AG09319 (cell line): ENCODE results near the gene PTGR2.

ENCODE experiments used
- DNase-seq: peaks from one replicate; pipeline ENCODE4 v3.0.0-alpha.2; 2010; ENCODE audit warnings: low read depth; ENCODE audit errors: extremely low read depth
- TF ChIP-seq, protein P1 (sequence below): IDR thresholded peaks from 2 replicates; pipeline ENCODE4 v1.5.1; 2011; ENCODE audit warnings: low read depth, mild to moderate bottlenecking, inconsistent platforms, low read length, moderate library complexity

PTGR2 gene

DNA sequence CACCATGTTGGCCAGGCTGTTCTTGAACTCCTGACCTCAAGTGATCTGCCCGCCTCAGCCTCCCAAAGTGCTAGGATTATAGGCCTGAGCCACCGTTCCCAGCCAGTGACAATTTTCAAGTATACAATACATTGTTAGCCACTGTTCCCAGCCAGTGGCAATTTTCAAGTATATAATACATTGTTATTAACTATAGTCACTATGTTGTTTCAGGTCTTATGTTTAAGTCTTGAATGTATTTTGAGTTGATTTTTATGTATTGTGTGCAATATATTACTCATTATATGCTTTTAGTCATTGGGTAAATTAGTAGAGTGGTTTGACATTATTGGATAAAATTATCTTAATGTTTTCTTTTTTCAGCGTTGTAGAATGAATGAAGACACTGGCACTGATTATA is 22.0 kb downstream of the PTGR2 start:
- no peak for DNase-seq
- TF ChIP-seq, protein P1, sequence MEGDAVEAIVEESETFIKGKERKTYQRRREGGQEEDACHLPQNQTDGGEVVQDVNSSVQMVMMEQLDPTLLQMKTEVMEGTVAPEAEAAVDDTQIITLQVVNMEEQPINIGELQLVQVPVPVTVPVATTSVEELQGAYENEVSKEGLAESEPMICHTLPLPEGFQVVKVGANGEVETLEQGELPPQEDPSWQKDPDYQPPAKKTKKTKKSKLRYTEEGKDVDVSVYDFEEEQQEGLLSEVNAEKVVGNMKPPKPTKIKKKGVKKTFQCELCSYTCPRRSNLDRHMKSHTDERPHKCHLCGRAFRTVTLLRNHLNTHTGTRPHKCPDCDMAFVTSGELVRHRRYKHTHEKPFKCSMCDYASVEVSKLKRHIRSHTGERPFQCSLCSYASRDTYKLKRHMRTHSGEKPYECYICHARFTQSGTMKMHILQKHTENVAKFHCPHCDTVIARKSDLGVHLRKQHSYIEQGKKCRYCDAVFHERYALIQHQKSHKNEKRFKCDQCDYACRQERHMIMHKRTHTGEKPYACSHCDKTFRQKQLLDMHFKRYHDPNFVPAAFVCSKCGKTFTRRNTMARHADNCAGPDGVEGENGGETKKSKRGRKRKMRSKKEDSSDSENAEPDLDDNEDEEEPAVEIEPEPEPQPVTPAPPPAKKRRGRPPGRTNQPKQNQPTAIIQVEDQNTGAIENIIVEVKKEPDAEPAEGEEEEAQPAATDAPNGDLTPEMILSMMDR: no peak

DNA sequence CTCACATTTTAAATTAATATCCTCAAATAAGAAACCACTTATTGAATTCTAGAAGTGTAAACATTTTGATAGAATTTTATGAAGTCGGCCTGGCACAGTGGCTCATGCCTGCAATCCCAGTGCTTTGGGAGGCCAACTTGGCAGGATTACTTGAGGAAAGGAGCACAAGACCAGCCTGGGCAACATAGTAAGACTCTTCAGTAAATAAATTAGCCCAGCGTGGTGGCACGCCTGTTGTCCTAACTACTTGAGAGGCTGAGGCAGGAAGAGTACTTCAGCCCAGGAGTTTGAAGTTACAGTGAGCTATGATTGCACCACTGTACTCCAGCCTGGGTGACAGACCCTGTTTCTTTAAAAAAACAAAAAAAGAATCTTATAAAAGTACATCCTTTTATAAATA is 26.2 kb downstream of the PTGR2 start:
- no peak for DNase-seq
- TF ChIP-seq, protein P1: no peak

DNA sequence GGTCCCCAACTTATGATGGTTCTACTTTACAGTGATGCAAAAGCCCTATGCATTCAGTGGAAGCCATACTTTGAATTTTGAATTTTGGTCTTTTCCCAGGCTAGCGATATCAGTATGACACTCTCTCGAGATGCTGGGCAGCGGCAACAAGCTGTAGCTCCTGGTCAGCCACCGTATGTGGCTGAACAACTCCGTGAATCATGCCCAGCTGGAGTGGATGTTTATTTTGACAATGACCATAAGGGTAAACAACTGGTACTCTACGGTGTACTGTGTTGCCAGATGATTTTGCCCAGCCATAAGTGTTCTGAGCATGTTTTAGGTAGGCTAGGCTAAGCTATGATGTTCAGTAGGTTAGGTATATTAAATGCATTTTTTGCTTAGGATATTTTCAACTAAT is 26.8 kb downstream of the PTGR2 start:
- DNase-seq: no peak

DNA sequence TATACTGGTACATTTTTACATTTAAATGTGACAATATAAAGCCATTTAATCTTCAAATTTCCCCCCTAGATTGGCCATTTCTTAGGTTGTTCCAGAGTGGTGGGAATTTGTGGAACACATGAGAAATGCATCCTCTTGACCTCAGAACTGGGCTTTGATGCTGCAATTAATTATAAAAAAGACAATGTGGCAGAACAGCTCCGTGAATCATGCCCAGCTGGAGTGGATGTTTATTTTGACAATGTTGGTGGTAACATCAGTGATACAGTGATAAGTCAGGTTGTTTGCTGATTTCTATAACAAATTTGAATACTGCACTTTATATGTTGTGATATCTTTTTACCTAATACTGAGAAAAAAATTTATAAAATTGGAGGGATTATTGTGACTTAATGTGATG is 27.4 kb downstream of the PTGR2 start:
- no peak for DNase-seq
- TF ChIP-seq, protein P1: no peak

More for the DNA sequence above, 26.8 kb downstream of the PTGR2 start:
- TF ChIP-seq, protein P1: no peak

DNA sequence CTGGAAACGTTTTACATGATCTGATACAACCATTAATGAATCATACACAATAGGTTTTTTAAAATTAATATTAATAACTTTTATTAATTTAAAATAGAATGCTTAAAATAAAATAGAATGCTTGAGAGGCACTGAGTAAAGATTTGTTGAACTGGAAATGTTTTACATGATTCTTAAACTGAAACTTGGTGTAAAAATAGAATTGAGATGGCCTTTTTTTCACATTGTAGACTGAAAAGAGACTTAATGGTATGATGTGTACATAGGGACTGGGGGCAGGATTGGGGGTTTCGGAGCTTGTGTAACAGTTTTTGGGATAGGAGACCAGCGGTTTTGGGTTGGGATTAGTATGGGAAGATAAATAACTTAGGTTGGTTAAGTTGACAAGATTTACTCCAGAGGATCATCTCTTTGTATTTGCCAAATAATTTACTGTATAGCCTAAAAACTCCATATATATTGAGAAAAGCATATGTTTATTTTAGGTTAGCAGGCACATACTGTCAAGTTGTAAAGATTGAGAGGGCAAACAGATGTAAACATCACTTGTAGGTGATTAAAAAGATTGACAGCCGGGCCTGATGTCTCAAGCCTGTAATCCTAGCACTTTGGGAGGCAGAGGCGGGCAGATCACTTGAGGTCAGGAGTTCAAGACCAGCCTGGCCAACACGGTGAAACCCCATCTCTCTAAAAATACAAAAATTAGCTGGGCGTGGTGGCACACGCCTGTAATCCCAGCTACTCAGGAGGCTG is 33.0 kb downstream of the PTGR2 start:
- TF ChIP-seq, protein P1: no peak
- no peak for DNase-seq

DNA sequence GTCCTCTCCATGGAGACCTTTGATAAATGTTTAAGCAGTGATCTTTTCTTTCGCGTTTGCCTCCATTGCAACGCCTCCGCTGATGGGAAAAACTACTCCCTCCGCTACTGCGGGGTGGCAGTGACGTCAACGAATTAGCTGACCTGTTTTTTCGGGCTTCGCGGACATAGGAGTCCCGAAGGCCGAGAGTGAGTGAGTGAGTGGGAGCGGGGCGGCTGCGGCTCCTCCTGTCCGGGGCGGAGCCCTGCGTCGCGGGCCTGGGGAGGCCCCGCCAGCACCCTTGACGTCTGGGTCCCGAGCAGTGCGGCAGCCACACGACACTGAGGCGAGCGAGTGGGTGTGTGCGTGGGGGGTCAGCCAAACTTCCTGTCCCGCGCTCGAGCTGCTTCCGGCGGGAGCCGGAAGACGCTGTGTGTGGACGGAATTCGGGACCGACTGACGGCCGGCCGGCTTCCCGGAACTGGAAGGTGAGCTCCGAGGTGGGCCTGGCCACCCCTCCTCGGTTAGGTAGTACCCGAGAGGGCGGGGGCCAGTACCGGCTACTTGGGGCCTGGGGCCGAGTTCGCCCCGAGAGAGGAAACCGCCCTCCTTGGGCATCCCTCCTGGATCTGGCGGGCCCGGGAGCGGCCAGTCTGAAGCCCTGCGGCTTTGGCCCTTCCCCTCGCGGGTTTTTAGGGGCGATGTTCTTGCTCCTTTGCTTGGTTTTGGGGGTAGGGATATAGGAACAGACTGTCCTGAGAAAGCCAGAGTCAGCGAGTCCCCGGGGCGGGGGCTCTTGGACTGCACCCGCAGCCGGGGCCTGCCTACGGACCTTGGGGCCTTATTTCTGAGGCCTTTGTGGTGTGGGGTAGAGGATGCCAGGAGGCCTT is 35.1 kb downstream of the PTGR2 start, which contains the start of gene ZNF410:
ZNF410 (plus strand) TSS at position 411 of the 869 bp plus-strand sequence. CDS start 5,317 bp downstream, outside the sequence.
- TF ChIP-seq, protein P1: no peak
- DNase-seq: peak; percentile 96

DNA sequence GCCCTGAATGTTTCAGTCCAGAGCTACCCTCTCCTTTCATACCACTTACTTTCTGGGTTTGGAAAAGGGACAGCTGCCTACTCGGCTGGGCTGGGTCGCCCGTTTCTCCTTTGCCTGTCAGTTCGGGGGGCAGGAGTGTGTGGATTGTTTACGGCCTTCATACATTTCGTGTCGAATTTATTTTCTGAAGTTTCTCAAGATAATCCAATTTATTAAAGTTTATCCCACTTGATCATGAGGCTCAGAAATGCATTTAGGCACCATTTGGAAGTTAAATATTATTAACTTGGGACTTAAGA is 35.6 kb downstream of the PTGR2 start:
- no peak for DNase-seq
- TF ChIP-seq, protein P1: no peak
